Measurements from ENCODE around the gene LMF1. TPM values are rescaled to one million over a fixed set of nuclear protein-coding genes. Genes with fewer than 3 reads are reported as not detected.

The LMF1 gene
- total RNA-seq, 4 donors from 2014 or later = 21.8 to 47.9 (median 36.0) TPM

DNA sequence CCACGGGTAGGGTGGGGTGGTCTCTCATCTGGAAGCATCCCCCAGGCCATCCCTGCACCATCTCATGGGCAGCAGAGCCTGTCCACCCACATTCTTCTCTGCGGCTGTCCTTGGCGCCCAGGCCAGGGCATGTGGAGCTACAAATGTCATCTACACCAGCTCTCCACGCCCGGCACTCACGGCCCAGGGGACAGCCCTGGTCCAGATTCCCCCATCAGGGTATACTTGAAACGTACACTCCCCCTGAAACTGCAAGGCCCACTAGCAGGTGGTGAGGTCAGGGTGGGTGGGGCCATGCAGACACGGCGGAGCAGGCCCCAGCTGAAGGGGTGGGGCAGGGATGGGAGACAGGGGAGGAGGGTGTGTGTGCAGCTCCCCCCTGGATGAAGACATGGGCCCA is 7.6 kb upstream of the LMF1 start:
- TF ChIP-seq, protein P1, sequence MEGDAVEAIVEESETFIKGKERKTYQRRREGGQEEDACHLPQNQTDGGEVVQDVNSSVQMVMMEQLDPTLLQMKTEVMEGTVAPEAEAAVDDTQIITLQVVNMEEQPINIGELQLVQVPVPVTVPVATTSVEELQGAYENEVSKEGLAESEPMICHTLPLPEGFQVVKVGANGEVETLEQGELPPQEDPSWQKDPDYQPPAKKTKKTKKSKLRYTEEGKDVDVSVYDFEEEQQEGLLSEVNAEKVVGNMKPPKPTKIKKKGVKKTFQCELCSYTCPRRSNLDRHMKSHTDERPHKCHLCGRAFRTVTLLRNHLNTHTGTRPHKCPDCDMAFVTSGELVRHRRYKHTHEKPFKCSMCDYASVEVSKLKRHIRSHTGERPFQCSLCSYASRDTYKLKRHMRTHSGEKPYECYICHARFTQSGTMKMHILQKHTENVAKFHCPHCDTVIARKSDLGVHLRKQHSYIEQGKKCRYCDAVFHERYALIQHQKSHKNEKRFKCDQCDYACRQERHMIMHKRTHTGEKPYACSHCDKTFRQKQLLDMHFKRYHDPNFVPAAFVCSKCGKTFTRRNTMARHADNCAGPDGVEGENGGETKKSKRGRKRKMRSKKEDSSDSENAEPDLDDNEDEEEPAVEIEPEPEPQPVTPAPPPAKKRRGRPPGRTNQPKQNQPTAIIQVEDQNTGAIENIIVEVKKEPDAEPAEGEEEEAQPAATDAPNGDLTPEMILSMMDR (IDR thresholded peaks at IDR 0.05) = no peak
- TF ChIP-seq POLR2A (IDR thresholded peaks at IDR 0.05) = no peak
- Histone ChIP-seq H3K27ac (no peak overlapping the region), H3K4me3 (no peak overlapping the region), H3K4me1 (peaks cover 0 to 16% of the 10 kb centered on the region in 2 donors), H3K9me3 (no peaks in the 10 kb centered on the region), H3K36me3 (no peaks in the 10 kb centered on the region), H3K27me3 (peaks cover 4 to 5% of the 10 kb centered on the region in 2 donors)
- intact Hi-C loops (cut with DNase I; ENCODE audit: low total_unique reads) = no loop called here
- no peak for DNase-seq

DNA sequence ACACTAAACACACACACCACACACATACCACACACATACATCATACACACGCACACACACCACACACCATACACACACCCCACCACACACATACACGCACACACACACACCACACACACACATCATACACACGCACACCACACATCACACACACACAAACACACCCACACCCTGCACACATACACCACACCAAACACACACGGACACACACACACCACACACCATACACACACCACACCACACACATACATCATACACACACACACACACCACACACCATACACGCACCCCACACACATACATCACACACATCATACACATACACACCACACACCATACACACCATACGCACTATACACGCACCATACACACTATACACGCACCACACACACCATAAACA is 7.1 kb upstream of the LMF1 start:
- Histone ChIP-seq H3K4me1 (peaks cover 0 to 16% of the 10 kb centered on the region in 2 donors), H3K27ac (no peak overlapping the region)

DNA sequence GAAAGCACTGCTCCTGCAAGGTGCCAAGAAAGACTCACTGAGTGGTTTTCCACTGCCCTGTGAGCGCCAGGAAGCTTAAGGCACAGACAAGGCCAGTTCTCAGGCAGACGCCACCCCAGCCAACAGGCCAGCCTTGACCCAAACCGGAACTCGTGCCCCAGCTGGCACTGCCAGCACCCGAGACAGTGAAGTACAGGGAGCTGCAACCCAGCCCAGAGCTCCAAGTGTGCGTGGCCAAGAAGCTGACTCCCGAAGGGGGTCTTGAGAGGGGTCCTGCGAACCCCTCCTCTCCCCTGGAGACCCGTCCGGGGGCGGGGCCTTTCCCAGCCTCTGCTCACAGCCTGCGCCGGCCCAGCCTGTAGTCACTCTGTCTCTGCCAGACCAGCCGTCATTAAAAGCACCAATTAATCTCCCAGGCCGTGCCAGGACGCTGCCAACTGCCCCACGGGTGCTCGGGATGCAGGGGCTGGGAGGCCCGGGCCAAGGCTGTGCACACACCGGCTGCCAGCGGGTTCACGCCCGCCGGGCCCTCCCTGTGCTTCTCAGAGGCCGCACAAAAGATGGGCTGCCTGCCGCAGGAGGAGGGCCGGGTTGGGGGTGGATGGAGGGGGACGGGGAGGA is 6.4 kb upstream of the LMF1 start:
- DNase-seq = no peak
- TF ChIP-seq, protein P1 (IDR thresholded peaks at IDR 0.05) = no peak
- no peak for TF ChIP-seq POLR2A (IDR thresholded peaks at IDR 0.05)
- intact Hi-C loops (cut with DNase I; ENCODE audit: low total_unique reads) = no loop called here
- Histone ChIP-seq H3K9me3 (no peaks in the 10 kb centered on the region), H3K27me3 (peaks cover 0 to 5% of the 10 kb centered on the region in 2 donors), H3K27ac (no peak overlapping the region), H3K36me3 (no peaks in the 10 kb centered on the region), H3K4me3 (no peak overlapping the region), H3K4me1 (peaks cover 0 to 15% of the 10 kb centered on the region in 2 donors)

More for the DNA sequence above, 7.1 kb upstream of the LMF1 start:
- Histone ChIP-seq H3K36me3 (no peaks in the 10 kb centered on the region), H3K27me3 (peaks cover 3 to 5% of the 10 kb centered on the region in 2 donors), H3K9me3 (no peaks in the 10 kb centered on the region), H3K4me3 (no peak overlapping the region)
- intact Hi-C loops (cut with DNase I; ENCODE audit: low total_unique reads) = no loop called here
- no peak for DNase-seq
- TF ChIP-seq, protein P1 (IDR thresholded peaks at IDR 0.05) = no peak
- no peak for TF ChIP-seq POLR2A (IDR thresholded peaks at IDR 0.05)

- TF ChIP-seq POLR2A (IDR thresholded peaks at IDR 0.05) = no peak
- TF ChIP-seq, protein P1 (IDR thresholded peaks at IDR 0.05) = no peak
- H3K4me1 ChIP-seq = peaks cover 0 to 11% of the 10 kb centered on the region in 2 donors
- H3K9me3 ChIP-seq = no peaks in the 10 kb centered on the region
- intact Hi-C loops (cut with DNase I; ENCODE audit: low total_unique reads) = no loop called here
- DNase-seq = no peak
- H3K27ac ChIP-seq = no peak overlapping the region
- no peak overlapping the region for H3K4me3 ChIP-seq
- H3K36me3 ChIP-seq = no peaks in the 10 kb centered on the region
- H3K27me3 ChIP-seq = peaks cover 0 to 5% of the 10 kb centered on the region in 2 donors
Measured at GRCh38 chr16:976389-976931, 5.7 kb upstream of the LMF1 start.

DNA sequence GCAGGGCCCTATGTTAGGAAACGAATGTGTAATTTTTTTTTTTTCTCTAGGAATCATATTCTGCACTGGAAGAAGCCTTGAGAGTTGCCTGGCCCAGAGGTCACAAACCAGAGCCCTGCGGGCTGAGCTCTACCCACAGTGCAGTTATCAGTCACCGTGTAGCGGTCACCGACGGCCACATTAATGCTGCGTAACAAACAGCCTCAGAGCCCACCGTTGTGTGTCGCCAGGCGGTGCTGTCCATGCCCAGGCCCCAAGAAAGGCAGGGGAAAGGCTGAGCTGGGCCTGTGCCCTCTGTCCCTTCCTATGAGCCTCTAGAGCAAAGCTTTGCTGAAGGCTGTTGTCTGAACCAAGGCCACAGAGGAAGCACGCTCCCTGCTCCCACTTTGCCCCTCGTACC is 4.5 kb upstream of the LMF1 start:
- peaks cover 0 to 6% of the 10 kb centered on the region in 2 donors for H3K4me1 ChIP-seq
- H3K4me3 ChIP-seq = no peak overlapping the region
- H3K27me3 ChIP-seq = peaks cover 0 to under 1% of the 10 kb centered on the region in 2 donors
- no peak for DNase-seq
- no peak overlapping the region for H3K27ac ChIP-seq
- no peaks in the 10 kb centered on the region for H3K36me3 ChIP-seq
- TF ChIP-seq, protein P1 (IDR thresholded peaks at IDR 0.05) = no peak
- no peak for TF ChIP-seq POLR2A (IDR thresholded peaks at IDR 0.05)
- no peaks in the 10 kb centered on the region for H3K9me3 ChIP-seq
- intact Hi-C loops (cut with DNase I; ENCODE audit: low total_unique reads) = no loop called here
